Adrenal gland (tissue), 12 donors: Measurements from ENCODE around the gene ADAMTS16. TPM values are rescaled to one million over a fixed set of nuclear protein-coding genes. Genes with fewer than 3 reads are reported as not detected.

ENCODE experiments used
- DNase-seq, 7 donors: peaks; one replicate each; pipeline ENCODE4 v3.0.0-alpha.2; 2019 to 2020
- H3K27ac ChIP-seq, 5 donors: fragments of 200-600 bp; sonication (generic) in 4 of 5; 1 replicate in 3 of 5; 2 replicates in 2 of 5; pipeline versions ENCODE4 v1.5.1 to v1.8.0; 2016 to 2020; ENCODE audit warnings: mild to moderate bottlenecking in 1 of 5
- H3K27me3 ChIP-seq: fragments of 200-600 bp; 2 replicates; pipeline ENCODE4 v1.8.0; 2021
- H3K36me3 ChIP-seq, 2 donors: fragments of 200-600 bp; replicated peaks in 1 of 2; 1 replicate in 1 of 2; 2 replicates in 1 of 2; pipeline versions ENCODE4 v1.5.1 to v1.8.0; 2018 to 2022
- H3K4me1 ChIP-seq, 2 donors: fragments of 200-600 bp; replicated peaks in 1 of 2; 1 replicate in 1 of 2; 2 replicates in 1 of 2; pipeline versions ENCODE4 v1.5.1 to v1.8.0; 2018 to 2021
- H3K4me3 ChIP-seq, 4 donors: fragments of 200-600 bp; sonication (generic) in 3 of 4; one replicate each; pipeline ENCODE4 v1.5.1; 2016 to 2018
- H3K9me3 ChIP-seq, 3 donors: fragments of 200-600 bp; sonication (generic) in 1 of 3; replicated peaks in 1 of 3; 1 replicate in 2 of 3; 2 replicates in 1 of 3; pipeline versions ENCODE4 v1.5.1 to v1.8.0; 2016 to 2021
- POLR2A ChIP-seq, 2 donors: fragments of 450-650 bp; IDR thresholded peaks; one replicate each; pipeline ENCODE4 v1.6.1; 2017; ENCODE audit warnings: antibody characterized with exemption in 2 of 2, mild to moderate bottlenecking in 2 of 2, moderate library complexity in 1 of 2
- WGBS, 4 donors: extraction: QIAGEN DNeasy Blood & Tissue Kit in 2 of 4; methylation state at CpG; one replicate each; pipeline versions ENCODE4 v1.1.5 to v1.1.7; 2013 to 2017; 5-methylcytosine and 5-hydroxymethylcytosine counted together
- intact Hi-C, 2 donors: fragments of 100-400 bp; cut with DNase I; formaldehyde crosslinking; loops; one replicate each; pipeline versions ENCODE4 v1.14.1 to v1.15.0; 2022 to 2023
- polyA plus RNA-seq, 3 donors: library from polyadenylated mRNA; stranded (reverse); fragments of 200-250 nt in 2 of 3; fragments of 350-450 nt in 1 of 3; fragmentation: Illumina TruSeq in 1 of 3; extraction: RNeasy Lipid Tissue Mini Kit (QIAGEN cat#74804) in 1 of 3; gene quantifications; one replicate each; pipeline ENCODE4 v1.2.3, GENCODE V29; 2013 to 2014
- total RNA-seq, 9 donors: library from RNA; depleted of rRNA in 4 of 9; stranded (reverse); fragments of >200 nt in 4 of 9; fragments of 120-200 nt in 1 of 9; fragmentation: NEBNext Ultra II Directional in 1 of 9; extraction: Animal tissue kit (Norgen Biotek cat#: 25700) in 1 of 9; gene quantifications; one replicate each; pipeline versions ENCODE4 v1.1.0 to v1.2.4, GENCODE V29; 2013 to 2023
- TF ChIP-seq, protein P1 (sequence below), 6 experiments: fragments of 450-650 bp in 4 of 6; fragments of 200-600 bp in 2 of 6; sonication (generic) in 1 of 6; IDR thresholded peaks; 1 replicate in 5 of 6; 2 replicates in 1 of 6; pipeline versions ENCODE4 v1.5.1 to v1.8.0; 2016 to 2021; ENCODE audit warnings: antibody characterized with exemption in 6 of 6, mild to moderate bottlenecking in 2 of 6, moderate library complexity in 1 of 6
- donor health status: healthy with polysubstance abuse.
- donor health status: Bipolar disorder and iron deficiency.
- donor health status: DM: yes; HTN: yes; CAD: no.
- donor health status: DM: no; HTN: no; CAD: no.
- donor health status: DM: no; HTN: no; CAD: no.
- donor health status: DM: yes; HTN: yes; CAD: no.

ADAMTS16 gene
- total and polyA plus RNA-seq, 12 donors, result 0.07 to 3.7 (median 0.19) TPM; not detected in 8

DNA sequence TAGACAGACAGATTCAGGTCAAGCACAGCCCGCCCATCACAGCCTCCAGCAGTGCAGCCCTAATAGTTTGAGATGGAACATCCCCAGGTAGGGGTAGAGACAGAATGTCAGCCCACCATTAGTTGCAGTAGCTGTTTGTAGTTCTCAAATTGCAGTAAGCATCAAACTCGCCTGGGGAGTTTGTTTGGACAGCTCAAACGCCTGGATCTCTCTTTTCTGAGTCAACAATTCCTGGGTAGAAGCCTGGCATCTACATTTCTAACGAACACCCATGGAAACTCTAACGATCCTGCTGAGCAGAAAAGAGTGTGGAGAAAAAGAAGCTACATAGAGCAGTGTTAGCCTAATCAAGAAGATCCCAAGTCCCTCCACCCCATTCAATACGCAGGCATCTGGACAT, 59.4 kb downstream of the ADAMTS16 start:
- intact Hi-C loops, result no loop called here
- Histone ChIP-seq H3K27ac (no peak overlapping the region), H3K4me1 (no peaks in the 10 kb centered on the region), H3K4me3 (no peak overlapping the region), H3K36me3 (no peaks in the 10 kb centered on the region), H3K9me3 (no peaks in the 10 kb centered on the region), H3K27me3 (no peaks in the 10 kb centered on the region)
- 48 to 67% (median 50%) methylated on average over 6 of the region's 6 CpGs for WGBS, 4 donors
- TF ChIP-seq, protein P1, sequence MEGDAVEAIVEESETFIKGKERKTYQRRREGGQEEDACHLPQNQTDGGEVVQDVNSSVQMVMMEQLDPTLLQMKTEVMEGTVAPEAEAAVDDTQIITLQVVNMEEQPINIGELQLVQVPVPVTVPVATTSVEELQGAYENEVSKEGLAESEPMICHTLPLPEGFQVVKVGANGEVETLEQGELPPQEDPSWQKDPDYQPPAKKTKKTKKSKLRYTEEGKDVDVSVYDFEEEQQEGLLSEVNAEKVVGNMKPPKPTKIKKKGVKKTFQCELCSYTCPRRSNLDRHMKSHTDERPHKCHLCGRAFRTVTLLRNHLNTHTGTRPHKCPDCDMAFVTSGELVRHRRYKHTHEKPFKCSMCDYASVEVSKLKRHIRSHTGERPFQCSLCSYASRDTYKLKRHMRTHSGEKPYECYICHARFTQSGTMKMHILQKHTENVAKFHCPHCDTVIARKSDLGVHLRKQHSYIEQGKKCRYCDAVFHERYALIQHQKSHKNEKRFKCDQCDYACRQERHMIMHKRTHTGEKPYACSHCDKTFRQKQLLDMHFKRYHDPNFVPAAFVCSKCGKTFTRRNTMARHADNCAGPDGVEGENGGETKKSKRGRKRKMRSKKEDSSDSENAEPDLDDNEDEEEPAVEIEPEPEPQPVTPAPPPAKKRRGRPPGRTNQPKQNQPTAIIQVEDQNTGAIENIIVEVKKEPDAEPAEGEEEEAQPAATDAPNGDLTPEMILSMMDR (IDR thresholded peaks at IDR 0.05), result no peak
- DNase-seq, result no peak

DNA sequence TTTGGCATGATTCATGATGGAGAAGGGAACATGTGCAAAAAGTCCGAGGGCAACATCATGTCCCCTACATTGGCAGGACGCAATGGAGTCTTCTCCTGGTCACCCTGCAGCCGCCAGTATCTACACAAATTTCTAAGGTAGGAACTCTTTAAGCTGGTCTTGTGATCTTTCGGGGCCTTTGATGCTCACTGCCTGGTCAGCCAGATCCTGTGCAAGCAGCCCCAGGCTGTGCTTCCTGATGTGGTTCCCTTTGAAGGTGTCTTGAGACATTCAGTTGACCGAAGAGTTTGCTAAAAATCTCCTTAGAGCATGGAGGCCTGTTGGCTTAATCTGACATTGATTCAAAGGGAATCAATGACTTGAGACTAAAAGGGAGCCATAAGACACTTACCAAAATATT, 60.0 kb downstream of the ADAMTS16 start:
- no peaks in the 10 kb centered on the region for H3K36me3 ChIP-seq
- TF ChIP-seq POLR2A (IDR thresholded peaks at IDR 0.05), result no peak
- TF ChIP-seq, protein P1 (IDR thresholded peaks at IDR 0.05), result no peak
- no peaks in the 10 kb centered on the region for H3K4me1 ChIP-seq
- no peaks in the 10 kb centered on the region for H3K27me3 ChIP-seq
- H3K4me3 ChIP-seq, result no peak overlapping the region
- intact Hi-C loops, result no loop called here
- no peaks in the 10 kb centered on the region for H3K9me3 ChIP-seq
- WGBS, 4 donors, result 55 to 88% (median 84%) methylated on average over 4 to 5 of the region's 5 CpGs
- no peak overlapping the region for H3K27ac ChIP-seq
- no peak for DNase-seq

DNA sequence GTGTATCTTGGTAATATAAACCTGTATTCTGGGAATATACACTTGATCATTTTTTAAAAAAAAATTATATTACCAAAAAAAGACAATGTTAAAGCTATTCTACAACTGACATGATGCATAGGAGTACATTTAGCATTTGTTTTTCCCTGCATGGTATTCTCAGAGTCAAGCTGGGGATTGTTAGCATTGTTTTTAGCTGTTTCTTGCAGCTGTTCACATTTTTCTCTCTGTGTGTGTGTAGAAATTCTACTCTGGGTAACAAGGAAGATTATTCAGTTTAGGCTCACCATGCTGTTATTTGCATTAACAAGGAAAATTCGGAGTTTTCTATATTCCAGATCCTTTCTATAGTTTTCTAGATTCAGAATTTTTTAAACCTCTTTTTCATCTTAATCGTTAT, 62.2 kb downstream of the ADAMTS16 start:
- Histone ChIP-seq H3K4me1 (no peaks in the 10 kb centered on the region), H3K36me3 (no peaks in the 10 kb centered on the region), H3K9me3 (no peaks in the 10 kb centered on the region), H3K27me3 (no peaks in the 10 kb centered on the region), H3K4me3 (no peak overlapping the region), H3K27ac (no peak overlapping the region)
- TF ChIP-seq, protein P1 (IDR thresholded peaks at IDR 0.05), result no peak
- no peak for TF ChIP-seq POLR2A (IDR thresholded peaks at IDR 0.05)
- 29 to 34% (median 32%) methylated on average over 2 of the region's 2 CpGs for WGBS, 4 donors
- DNase-seq, result no peak
- intact Hi-C loops, result no loop called here

DNA sequence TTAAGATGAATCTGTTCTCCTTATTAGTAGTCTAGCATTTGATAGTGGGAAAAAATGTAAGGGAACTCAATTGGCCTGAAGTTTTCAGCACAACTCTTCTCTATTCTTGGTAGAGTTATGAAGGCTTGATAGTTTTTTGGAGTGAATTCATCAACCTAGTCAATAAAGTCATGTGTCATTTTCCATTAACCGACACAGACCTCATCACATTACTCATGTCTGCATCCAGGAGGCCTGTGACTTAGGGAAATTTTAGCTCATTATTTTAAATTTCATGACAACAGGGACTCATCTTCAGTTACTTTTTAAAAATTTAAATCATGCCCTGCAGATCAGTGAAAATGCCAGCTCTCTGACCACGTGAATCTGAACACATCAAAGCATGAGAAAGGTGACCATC, 63.3 kb downstream of the ADAMTS16 start:
- WGBS, 4 donors, result 74 to 80% (median 78%) methylated on average over 2 of the region's 2 CpGs
- TF ChIP-seq, protein P1 (IDR thresholded peaks at IDR 0.05), result no peak
- no peak for TF ChIP-seq POLR2A (IDR thresholded peaks at IDR 0.05)
- intact Hi-C loops, result no loop called here
- no peak overlapping the region for H3K4me3 ChIP-seq
- no peaks in the 10 kb centered on the region for H3K27me3 ChIP-seq
- no peak for DNase-seq
- no peak overlapping the region for H3K27ac ChIP-seq
- no peaks in the 10 kb centered on the region for H3K36me3 ChIP-seq
- no peaks in the 10 kb centered on the region for H3K9me3 ChIP-seq
- H3K4me1 ChIP-seq, result no peaks in the 10 kb centered on the region
